Smooth muscle cell of the brain vasculature (primary cell): ENCODE measurements around the gene FASN.

Experiments used
- DNase-seq: peaks from one replicate; pipeline ENCODE4 v3.0.0-alpha.2; 2012; ENCODE audit warnings: low read depth, low spot score

The FASN gene

GRCh38 chr17:82117139-82118090 lies 19.4 kb upstream of the FASN start:
- DNase-seq, result no peak

DNA sequence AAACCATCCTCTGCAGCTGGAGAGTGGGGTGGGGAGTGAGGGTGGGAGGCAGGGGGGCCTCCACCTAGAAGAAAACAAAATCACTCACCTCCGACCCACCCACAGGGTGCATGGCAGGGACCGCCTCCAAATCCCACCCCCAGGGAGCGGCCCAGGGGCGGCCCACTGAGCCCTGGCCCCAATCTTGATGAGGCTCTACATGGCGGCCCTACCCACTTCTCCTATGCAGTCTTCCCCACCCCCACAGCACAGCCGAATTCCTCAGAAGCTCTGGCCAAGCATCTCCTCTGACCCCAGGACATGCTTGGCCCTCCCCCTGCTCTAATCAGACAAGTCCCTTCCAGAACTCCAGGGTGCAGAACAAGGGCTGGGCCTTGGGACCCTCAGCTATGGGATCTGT lies 18.2 kb upstream of the FASN start:
- no peak for DNase-seq

DNA sequence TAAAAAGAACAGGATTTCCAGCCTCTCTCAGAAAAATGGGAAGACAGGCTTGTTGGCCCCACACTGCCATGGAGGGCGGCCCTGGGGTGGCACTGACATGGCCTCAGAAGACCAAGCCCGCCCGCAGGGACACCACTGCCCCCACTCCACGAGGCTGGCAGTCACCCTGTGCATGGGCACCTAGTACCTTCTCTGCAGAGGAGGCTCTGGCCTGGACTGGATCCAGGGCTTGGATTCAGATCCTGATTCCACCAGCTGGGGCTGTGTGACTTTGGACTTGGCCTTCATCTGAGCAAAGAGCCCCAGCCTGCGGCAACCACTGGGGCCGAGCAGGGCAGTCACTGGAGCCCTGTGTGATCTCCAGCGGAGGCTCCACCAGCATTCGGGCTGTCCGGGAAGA lies 16.8 kb upstream of the FASN start:
- DNase-seq, result no peak

GRCh38 chr17:82114447-82114846 lies 16.4 kb upstream of the FASN start:
- DNase-seq, result no peak

- no peak for DNase-seq
Measured at GRCh38 chr17:82113941-82114340, 15.9 kb upstream of the FASN start.

GRCh38 chr17:82113422-82113821 lies 15.4 kb upstream of the FASN start:
- no peak for DNase-seq

GRCh38 chr17:82112914-82113311 lies 14.9 kb upstream of the FASN start:
- DNase-seq, result no peak

DNA sequence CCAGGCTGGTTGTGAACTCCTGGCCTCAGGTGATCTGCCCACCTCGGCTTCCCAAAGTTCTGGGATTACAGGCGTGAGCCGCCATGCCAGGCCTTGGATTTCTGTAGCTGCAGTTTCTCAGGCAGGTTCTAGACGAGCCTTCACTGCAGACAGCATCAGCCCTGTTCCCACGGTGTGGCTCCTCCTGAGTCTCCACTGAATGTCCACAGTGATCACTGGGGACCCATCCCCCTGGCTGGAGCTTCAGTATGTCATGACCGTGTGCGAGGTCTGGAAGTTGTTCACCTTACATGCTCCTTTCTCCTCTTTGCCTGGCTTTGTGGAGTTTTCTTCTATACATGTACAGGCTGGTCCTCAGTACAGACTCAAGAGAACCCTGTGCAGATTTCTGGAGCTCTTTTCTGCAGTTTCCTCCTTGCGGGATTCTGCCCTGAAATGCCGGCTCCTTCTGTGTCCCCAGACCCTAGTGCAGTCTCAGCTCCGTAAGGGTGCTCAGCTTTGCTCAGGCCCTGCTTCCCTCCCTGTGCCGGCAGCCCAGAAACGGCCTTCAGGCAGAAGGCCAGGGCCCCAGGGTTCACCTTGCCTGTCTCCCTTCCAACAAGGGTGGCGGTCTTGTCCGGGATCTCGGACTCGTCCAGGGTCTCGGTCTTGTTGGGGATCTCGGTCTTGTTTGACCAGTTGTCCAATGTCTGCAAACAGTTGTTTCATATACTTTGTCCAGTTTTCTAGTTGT lies 14.3 kb upstream of the FASN start:
- DNase-seq, result no peak

DNA sequence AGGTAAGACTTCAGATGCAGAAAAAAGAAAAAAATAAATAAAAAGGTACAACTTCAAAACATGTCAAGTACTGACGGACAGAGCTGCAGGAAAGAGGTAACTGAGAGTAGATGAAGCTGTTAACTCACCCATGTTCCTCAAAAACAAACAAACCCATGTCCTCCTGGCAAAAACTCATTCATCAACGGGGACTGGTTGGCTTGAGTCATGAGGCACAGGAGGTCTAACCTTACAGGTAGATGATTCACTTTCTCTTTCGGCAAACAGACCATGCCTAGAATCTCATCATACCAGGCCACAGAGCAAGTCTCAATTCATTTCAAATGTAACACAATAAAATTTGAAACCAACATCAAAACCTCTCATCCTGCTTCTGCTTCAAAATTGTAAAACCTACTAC lies 12.3 kb upstream of the FASN start:
- DNase-seq, result no peak

DNA sequence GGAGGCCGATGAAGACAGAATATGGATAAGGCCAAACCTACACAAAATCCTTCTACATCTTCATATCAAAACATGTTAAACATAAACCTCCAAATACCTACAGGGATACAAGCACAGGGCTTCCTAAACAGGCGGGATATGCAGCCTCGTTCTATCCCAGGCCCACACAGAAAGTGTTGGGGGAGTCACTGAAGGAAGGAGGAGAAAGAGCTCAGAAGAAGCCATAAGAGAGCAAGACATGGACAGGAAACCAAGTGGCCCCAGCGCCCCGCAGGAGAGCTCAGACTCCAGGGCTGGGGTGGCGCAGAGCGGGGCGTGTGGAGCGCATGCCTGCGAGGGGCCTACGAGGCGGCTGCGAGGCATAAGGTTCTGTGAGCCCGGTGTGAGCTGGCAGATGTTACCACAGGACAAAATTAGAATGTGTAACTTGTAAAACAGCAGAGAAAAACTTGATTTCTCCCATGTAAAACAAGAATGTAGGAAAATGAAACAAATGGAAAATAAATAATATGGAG lies 11.0 kb upstream of the FASN start:
- no peak for DNase-seq

DNA sequence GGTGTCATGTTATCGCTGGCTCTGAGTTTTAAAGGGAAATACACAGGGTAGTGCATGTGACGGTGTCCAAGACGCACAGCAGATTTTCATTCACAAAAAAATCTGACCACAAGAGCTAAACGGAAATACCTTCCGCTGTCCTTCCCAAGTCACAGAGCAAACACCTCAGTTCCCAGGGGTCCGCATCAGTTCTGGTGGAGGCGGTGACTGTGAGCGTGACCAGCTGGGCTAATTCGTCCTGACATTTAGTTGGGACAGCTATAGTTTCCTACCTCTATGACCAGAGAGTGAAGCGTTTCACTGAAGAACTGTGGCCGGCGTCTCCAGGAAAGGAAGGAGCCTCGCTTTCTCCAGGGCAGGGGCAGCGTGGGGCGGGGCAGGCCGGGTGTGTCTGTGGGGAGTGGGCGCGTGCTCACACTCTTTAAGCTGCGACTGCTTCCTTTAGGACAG lies 10.5 kb upstream of the FASN start:
- DNase-seq, result no peak

- no peak for DNase-seq
Measured at GRCh38 chr17:82108038-82108437, 10.0 kb upstream of the FASN start.

DNA sequence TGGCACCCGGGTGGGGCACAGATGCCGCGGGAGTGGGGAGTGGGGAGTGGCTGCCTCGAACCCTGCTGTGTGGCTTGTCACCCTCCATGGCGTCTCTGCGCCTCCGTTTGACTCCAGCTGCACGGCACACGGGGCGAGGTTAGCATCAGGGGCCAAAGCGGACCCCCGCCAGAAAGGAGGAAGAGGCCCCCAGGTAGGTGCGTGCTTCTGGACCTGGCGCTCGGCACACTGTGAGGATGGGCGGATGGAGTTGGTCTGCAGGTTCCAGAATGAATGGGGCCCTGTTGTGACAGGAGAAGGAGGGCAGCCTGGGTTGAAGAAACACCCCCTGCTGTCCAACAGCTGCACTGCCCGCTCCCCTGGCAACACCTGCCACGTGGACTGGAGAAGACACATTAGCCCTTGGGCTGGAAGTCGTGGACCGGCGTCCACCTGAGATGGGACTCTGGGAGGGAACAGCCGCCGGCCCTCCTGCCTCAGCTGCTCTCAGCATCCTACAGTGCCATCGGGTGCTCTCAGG lies 9.4 kb upstream of the FASN start:
- no peak for DNase-seq

GRCh38 chr17:82106688-82107305 lies 8.8 kb upstream of the FASN start:
- DNase-seq, result no peak

GRCh38 chr17:82105882-82106687 lies 8.0 kb upstream of the FASN start:
- no peak for DNase-seq

- no peak for DNase-seq
Measured at GRCh38 chr17:82105417-82105881, 7.4 kb upstream of the FASN start.

- no peak for DNase-seq
Measured at GRCh38 chr17:82104797-82105416, 6.9 kb upstream of the FASN start.

DNA sequence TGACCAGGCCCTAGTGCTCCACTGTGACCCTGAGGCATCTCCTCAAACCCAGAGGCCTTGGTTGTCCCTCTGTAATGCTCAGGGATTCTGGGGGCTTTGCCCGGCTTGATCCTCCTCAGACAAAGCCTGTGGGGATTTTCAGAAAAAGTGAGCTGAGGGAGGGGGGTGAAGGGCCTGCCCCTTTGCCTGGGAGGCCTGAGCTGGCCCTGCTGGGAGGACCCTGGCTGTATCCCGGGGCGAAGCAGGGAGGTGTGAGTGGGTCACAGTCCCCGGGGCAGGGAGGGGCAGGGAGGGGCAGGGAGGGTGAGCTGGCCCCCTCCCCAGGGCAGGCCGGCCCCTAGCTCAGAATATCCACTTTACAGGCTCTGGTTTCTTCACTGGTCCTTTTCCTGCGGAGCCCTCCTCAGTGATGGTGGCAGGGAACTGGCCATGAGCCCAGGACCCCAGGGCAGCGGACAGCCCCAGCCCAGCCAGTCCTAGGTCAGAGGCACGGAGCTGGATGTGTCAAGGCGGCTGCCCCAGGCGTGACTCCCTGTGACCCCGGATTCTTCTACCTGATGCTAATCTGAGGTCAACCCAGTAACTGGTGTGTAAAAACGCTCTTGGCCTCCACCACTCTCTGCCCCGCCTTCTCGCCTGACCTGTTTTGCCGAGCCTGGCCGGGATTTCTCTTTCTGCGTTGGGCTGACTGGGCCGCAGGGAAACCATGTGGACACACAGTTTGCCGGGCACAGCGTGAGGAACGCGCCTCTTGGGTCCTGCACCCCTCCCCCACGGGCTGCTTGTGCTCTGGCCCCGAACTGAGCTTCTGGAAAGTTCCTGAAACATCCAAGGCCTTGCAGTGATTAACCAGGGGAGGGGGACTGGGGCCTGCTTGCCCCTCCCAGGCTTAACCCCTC lies 5.8 kb upstream of the FASN start:
- DNase-seq, result no peak
